ENCODE results near the gene OR2V2.
"Not testable (repeated sequence)": the region's sequence is repeated elsewhere in the genome, so short reads cannot be mapped to it uniquely, and the experiment has no call there.

OR2V2 gene

DNA sequence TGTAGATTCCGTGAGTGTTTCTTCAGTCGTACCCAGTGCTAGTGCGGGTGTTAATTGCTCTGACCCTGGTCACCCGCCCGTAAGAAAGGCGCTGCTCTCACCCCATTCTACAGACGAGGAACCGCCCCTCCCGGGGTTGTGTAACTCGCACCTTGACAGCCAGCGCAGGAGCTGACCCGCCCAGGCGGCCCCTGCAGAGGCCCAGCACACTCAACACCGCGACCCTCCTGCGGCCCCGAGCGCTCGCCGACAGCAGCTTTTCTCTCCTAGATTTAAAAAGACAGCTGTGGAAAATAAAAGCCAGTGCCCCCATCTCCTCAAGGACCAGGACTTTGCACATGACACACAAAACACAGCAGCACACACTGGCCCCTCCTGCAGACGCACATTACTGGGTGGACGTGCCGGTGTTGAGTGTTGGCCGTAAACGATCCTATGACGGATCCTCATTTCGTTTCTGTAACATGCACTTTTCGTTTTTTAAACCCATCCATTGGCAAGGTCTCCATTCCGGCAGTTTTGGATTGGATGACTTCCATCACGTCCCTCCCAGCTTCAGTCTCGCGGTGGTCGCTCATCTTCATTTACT lies 22.9 kb downstream of the OR2V2 start:
- peak; percentile 59 for DNase-seq

- DNase-seq: peak; percentile 39
These were observed 23.6 kb downstream of the OR2V2 start for GRCh38 chr5:181170996-181171395.

DNA sequence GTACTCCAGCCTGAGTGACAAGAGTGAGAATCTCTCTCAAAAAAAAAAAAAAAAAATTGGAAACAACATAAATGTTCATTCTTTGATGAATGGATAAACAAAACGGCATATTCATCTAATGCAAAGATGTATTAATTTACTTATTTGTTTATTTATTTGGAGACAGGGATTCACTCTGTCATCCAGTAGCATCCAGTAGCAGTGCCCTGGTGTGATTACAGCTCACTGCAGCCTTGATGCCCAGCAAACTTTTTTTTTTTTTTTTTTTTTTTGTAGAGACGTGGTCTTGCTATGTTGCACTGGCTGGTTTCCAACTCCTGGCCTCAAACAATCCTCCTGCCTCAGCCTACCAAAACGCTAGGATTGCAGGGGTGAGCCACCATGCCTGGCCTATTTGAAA lies 24.4 kb downstream of the OR2V2 start:
- no peak for DNase-seq

GRCh38 chr5:181173027-181173419 lies 25.6 kb downstream of the OR2V2 start:
- no peak for DNase-seq

DNA sequence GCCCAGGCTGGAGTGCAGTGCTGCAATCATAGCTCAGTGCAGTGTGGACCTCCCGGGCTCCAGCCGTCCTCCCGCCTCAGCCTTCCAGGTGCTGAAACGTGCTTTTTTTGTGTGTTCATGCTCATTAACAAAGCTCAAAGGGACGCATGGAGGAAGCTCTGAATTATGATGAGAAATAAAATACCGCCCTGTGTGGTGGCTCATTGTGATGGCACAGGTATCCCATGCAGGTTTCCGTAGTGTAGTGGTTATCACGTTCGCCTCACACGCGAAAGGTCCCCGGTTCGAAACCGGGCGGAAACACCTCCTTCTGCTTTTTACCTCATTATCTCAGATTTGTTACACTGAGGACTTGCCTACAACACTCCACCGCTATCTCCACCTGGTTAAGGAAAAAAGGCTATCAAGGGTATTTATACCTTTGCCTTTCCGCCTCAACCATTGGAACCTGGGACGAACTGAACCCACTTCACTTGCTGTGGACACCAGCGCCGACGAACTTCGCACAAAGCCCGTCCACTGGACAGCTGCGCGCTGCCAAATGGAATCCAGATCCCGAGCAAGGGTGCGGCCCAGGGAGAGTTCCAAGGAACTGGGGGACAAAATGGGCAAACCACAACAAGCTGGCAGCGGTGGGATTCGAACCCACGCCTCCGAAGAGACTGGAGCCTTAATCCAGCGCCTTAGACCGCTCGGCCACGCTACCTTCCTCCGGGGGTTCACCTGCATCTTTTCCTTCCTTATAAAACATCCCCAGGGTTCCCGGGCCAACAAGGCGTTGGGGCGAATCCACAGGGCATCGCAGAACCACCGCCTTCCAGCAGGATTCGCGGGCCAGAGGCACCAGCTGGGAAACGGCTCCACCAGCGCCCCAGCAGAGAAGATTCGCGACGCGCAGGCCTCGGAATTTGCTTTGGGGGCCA lies 26.3 kb downstream of the OR2V2 start:
- DNase-seq: peak; percentile 84

DNA sequence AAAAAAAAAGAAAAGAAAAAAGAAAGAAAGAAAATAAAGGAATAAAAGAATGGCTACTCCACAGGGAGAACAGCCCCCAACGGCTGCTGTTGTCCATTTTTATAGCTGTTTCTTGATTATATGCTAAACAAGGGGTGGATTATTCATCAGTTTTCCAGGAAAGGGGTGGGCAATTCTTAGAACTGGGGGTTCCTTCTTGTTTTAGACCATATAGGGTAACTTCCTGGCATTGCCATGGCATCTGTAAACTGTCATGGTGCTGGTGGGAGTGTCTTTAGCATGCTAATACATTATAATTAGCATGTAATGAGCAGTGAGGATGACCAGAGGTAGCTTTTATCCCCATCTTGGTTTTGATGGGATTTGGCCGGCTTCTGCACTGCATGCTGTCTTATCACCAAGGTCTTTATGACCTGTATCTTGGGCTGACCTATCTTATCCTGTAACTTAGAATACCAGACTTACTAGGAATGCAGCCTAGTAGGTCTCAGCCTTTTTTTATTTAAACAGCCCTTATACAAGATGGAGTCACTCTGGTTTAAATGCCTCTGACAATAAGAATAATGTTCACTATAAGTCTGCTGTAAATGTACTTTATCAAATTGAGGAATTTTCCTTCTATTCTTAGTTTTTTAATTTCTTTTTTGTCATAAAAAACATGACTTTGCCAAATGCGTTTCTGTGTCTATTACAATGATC lies 29.0 kb downstream of the OR2V2 start:
- no peak for DNase-seq

- not testable (repeated sequence) for DNase-seq
These were observed 30.2 kb downstream of the OR2V2 start for GRCh38 chr5:181177559-181177958.

- DNase-seq: peak; percentile 85
These were observed 34.5 kb downstream of the OR2V2 start for GRCh38 chr5:181181650-181182565.

- no peak for DNase-seq
These were observed 35.3 kb downstream of the OR2V2 start for GRCh38 chr5:181182651-181183050.

DNA sequence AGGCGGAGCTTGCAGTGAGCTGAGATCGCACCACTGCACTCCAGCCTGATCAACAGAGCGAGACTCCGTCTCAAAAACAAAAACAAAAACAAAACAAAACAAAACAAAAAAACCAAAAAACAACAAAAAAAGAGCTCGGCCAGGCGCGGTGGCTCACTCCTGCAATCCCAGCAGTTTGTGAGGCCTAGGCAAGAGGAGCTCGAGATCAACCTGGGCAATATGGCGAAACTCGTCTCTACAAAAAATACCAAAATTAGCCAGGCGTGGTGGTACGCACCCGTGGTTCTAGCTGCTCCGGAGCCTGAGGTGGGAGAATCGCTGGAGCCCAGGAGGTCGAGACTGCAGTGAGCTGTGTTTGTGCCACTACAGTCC lies 37.4 kb downstream of the OR2V2 start:
- DNase-seq: no peak

DNA sequence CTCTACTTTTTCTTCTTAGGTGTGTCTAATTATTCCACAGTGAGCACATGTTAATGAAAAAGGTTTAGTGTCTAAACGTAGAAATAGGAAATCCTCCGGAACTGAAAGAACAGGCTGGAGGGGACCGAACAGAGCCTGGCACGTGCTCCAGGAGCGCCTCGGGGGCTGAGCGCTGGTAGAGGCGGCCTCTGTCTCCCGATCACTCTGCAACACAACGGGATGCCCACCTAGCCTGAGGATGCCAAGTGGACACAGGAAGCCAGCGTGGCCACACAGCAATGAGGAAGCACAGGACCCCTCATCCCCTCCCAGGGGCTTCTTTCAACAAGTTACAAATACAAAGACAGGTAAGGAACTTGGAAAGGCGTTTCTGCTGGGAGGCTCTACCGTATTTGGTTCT lies 38.2 kb downstream of the OR2V2 start:
- DNase-seq: no peak

- DNase-seq: no peak
These were observed 38.6 kb downstream of the OR2V2 start for GRCh38 chr5:181186022-181186421.

DNA sequence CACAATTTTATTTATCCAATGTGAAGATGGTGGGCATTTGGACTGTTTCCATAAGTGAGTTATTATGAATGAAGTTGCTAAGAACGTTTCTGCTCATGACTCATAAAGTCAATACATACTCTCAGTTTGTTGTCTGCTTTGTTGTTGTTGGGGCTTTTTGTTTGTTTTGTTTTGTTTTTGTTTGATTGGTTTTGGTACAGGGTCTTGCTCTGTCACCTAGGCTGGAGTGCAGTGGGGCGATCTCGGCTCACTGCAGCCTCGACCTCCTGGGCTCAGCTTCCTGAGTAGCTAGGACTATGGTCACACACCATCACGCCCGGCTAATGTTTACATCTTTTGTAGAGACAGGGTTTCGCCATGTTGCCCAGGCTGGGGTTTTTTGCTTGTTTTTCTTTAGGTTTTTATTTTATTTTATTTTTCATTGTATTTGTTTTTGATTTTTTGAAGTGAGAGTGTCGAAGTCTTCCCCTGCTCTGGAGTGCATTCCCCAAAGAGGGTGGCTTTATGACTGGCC lies 39.7 kb downstream of the OR2V2 start:
- no peak for DNase-seq

DNA sequence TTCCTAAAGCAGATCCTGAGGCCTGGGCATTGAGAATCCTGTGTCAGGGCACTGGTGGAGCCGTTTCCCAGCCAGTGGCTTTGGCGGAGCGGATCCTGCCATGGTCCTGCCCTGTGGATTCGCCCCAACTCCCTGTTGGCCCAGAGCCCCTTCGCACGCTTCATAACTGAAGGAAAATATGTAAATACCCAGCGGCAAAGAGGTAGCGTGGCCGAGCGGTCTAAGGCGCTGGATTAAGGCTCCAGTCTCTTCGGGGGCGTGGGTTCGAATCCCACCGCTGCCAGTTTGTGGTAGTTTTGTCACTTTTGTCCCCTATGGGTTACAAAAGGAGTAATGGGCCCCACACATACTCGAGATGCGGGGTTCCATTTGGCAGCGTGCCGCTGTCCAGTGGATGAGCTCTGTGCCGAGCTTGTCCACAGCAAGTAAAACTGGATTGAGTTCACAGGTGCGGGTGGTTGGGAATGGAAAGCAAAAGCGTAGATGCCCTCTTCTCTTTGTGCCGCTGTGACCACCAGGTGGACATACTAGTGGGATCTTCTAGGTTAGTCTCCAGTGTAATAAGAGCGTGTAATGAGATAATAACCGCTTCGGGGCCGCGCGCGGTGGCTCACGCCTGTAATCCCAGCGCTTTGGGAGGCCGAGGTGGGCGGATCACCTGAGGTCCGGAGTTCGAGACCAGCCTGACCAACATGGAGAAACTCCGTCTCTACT lies 40.3 kb downstream of the OR2V2 start:
- DNase-seq: peak; percentile 80

- peak; percentile 93 for DNase-seq
These were observed 41.4 kb downstream of the OR2V2 start for GRCh38 chr5:181188700-181189362.

GRCh38 chr5:181189363-181189961 lies 42.1 kb downstream of the OR2V2 start:
- DNase-seq: peak; percentile 87

DNA sequence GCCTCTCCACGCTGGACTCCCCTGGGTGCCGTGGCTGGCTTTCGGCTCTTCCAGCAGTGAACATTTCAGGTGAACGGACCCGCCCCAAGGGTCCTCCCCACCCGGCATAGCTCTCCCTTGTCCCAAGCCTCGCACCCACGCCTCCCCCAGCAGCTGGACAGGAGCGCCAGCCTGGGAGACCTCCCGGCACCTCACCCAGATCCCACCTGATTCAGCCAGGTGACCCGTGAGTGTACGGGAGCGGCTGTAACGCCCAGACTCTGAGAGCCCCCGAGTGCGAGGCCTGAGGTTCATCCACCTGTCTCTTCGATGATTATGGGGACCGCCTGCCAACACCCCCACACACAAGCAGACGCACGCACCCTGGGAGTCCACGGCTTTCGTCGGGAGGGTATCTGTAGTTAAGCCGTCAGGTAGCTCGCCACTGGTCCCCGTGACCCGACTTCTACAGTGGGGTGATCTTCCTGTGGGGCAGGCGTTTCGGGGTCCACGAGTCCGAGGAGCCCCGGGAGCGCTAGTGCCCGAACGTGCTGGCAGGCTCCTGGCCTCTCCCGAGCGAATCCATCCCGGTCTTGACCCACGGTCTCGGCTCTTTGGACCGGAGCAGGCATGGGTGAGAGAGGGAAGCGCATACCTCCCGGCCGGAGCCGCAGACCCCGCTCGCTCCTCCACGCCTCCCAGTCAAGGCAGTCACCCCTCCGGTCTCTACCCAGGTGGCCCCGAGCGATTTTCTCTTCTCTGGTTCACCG lies 42.8 kb downstream of the OR2V2 start:
- DNase-seq: peak; percentile 83

DNA sequence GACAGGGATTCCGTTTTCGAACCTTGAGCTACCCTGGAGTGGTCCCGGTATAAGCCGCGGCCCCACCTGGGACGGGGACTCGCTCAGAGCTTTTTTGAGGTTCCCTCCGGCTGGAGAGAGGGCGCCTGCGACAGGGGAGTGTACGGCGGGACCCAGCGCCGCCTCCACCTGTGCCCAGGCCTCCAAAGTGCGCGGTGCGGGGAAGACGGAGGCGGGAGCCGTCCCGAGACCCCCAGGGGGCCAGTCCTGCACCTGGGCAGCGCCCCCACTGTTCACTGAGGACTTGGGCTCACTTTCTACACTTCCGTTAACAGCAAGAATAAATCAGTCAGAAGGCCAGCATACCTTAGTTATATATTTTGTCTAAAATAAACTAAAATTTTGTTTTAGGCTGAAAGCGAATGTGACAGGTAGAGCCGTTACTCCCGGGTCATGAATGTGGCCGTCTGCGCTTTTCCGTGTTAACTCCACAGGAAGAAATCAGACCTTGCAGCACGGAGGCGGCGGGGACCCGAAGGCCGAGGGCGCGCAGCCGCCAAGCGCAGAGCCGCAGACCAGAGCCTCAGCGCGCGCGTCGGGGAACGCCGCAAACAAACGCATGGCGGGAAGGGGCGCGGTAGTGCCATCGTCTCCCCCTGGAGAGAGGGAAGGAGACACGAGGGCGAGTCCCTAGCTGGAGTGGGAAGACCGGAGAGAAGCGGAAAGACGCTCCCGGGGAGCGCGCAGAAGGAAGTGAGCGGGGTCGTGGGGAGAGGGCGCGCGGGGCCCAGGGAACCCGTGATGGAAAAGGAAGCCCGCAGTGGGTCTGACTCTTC lies 43.5 kb downstream of the OR2V2 start:
- peak; percentile 83 for DNase-seq
